Stimulated activated CD8-positive, alpha-beta memory T cell treated with anti-CD3 and anti-CD28 coated beads, Interleukin-12 subunit alpha, Interleukin-12 subunit beta, amount 100 ng/mL, for 24 hours (primary cell): ENCODE results near the gene DGKZ.
A peak's percentile ranks its signal among the peaks of the same experiment; 100 is the strongest.

Experiments
- DNase-seq: peaks from one replicate; pipeline ENCODE4 v3.0.0-alpha.2; 2020; ENCODE audit errors: extremely low read depth

The DGKZ gene

DNA sequence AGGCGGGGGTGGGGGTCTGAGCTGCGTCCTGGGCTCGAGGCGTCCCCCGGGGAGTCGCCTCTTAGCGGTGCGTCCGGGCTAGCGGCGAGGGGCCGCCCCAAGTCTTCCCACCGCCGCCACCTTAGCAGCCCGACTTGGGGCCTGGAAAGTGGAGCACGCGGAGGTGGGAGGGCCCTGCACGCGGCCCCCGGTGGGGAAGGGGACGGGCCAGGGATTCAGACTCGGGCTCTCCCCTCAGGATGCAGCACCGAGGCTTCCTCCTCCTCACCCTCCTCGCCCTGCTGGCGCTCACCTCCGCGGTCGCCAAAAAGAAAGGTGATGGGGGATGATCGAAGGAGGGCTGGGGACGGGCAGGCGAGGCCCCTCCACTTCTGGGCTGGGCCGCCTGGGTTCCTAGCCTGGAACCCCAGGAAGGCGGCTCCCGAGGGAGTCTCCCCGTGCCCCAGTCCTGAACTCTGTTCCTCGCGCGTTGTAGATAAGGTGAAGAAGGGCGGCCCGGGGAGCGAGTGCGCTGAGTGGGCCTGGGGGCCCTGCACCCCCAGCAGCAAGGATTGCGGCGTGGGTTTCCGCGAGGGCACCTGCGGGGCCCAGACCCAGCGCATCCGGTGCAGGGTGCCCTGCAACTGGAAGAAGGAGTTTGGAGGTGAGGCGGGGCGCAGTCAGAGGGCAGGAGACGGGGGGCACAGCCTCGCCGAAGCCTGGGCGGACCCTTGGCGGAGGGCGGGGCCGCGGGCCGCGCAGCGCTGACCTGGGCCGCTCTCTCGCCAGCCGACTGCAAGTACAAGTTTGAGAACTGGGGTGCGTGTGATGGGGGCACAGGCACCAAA, 34.8 kb downstream of the DGKZ start:
- no peak for DNase-seq

DNA sequence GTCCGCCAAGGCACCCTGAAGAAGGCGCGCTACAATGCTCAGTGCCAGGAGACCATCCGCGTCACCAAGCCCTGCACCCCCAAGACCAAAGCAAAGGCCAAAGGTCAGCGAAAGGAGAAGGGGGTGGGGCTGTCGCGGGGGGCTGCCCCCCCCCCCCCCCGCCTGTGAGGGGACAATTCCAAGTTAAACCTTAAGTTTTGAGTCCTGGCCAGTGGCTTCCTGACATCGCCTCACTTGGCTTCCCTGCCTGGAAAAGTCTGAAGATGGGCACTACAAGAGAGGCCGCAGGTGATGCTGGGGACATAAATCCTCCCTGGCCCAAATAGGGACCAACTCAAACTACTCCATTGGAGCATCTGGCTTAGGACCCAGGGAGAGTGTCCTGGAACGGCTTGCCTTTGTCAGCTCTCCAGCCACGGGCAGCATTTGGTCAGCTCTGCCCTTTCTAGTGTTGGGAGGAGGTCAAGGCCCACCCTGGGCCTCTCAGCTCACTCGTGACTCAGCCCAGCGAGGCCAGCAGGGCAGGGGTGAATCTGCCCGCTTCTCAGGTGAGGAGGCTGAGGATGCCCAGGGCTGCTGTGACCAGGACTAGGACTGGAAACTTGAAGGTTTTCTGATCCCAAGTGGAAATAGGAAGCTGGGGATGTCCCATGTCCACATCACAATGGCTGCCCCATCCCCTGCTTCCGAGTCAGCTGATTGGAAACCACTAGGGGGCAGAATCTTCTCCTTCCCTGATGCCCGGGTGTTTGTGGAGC, 35.6 kb downstream of the DGKZ start:
- no peak for DNase-seq

DNA sequence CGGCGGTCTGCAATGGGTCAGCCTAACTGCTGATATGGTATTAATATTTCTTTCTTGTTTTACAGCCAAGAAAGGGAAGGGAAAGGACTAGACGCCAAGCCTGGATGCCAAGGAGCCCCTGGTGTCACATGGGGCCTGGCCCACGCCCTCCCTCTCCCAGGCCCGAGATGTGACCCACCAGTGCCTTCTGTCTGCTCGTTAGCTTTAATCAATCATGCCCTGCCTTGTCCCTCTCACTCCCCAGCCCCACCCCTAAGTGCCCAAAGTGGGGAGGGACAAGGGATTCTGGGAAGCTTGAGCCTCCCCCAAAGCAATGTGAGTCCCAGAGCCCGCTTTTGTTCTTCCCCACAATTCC, 36.1 kb downstream of the DGKZ start:
- DNase-seq = no peak

DNA sequence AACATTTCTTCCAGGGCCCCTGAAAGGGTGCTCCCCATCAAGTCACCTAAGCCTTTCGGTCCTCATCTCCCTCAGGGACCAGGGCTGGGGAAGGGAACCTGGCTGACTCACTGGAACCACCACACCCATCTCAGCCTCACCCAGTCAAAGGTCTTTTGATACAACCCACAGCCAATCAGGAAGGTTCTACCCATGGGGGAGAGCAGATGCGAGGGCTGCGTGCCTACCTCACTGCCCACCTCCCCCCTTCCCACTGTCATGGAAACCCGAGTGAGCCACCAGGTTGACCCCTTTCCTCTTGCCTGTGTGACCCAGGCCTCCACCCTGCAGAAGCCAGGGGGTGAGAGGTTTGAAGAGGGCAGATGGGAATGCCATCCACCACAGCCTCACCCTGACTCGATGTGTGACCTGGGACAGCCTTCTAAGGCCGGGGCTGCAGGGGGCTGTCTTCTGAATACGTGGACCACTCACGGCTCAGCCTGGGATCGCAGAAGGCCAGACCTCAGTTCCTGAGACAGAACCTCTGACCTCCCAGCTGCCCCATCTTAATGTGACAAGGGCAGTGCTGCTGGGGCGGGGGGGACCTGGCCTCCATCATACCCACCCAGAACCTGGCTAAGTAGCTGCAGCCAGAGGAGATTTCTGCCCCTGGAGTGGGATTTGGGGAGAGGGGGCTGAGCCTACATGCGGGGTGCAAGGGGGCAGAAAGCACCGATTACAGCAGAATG, 36.9 kb downstream of the DGKZ start:
- DNase-seq = no peak

DNA sequence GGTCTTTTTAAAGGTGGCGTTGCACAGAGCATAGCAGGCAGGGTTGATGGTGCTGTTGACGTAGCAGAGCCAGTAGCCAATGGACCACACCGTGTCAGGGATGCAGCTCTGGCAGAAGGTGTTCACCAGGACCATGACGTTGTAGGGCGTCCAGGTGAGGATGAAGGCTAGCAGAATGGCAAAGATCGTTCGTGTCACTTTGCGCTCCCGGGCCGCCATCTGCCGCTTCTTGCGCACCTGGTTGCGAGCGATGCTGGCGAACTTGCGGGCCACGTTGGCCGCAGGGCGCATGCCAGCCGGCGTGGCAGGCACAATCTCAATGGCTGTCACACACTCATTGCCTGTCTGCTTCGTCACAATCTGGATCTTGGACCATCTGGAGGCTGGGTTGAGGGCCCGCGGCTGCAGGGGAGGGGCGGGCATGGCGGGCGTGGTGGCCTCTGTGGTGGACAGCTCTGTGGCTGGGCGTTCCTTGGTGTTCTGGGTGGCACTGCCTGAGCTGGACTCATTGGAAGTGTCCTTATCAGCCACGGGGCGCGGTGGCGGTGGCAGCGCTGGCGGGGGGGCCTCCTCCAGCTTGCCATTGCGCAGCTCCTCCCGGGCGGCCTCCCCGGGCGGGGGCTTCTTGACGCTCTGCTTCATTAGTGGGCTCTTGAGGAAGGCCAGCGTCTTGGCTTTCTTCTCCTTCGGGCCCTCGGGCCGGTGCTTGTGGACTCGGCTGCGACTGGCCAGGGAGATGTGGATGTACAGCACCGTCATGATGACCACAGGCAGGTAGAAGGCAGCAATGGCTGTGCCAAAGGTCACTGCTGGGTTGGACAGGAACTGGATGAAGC, 38.1 kb downstream of the DGKZ start:
- no peak for DNase-seq

DNA sequence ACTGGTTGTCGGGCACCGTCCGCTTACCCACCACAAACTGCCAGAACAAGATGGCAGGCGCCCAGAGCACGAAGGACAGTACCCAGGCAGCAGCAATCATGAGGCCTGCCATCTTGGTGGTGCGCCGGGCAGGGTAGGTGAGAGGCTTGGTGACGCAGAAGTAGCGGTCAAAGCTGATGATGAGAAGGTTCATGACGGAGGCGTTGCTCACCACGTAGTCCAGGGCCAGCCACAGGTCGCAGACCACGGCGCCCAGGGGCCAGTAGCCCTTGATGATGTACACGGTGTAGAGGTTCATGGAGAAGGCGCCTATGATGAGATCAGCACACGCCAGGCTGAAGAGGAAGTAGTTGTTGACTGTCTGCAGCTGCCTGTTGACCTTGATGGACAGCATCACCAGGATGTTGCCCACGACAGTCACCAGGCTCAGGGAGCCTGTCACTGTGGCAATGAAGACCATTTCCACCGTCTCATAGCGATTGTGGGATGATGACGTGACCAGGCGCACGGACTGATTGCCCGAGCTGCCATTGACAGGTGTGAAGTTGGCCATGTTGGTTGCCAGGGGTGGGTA, 38.8 kb downstream of the DGKZ start:
- DNase-seq = no peak

DNA sequence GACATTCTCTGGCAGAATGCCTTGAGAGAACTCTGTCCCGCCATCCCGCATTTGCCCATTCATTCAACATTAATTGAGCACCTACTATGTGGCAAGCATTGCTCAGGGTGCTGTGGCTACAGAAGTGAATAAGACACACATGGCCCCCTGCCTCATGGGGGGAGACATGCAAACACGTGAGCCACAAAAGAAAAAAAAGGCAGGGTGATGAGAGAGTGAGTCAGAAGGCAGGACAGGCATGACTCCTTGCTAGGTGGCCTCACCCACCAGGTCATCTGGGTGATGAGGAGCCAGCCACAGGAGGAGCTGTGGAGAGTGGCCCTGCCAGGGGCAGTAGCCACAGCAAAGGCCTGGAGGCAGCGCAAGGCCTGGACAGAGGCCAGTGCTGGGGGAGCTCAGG, 39.4 kb downstream of the DGKZ start:
- DNase-seq = no peak

DNA sequence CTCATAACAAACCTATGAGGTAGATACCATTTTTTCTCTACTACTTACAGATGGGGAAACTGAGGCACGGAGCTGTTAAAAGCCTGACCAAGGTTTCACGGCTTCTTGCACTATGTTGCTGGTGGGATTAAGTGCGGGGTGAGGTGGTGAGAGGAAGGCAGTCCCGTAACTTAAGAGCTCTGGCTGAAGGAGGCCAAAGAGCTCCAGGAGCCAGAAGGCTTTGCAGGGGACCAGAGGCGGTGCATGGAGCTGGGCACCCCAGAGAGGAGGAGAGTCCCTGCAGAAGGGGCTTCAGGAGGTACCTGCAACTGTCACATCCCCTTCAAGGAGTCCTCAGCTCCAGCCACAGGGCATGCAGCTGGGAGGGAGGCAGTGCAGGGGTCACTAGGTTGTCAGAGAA, 40.2 kb downstream of the DGKZ start:
- DNase-seq = no peak

DNA sequence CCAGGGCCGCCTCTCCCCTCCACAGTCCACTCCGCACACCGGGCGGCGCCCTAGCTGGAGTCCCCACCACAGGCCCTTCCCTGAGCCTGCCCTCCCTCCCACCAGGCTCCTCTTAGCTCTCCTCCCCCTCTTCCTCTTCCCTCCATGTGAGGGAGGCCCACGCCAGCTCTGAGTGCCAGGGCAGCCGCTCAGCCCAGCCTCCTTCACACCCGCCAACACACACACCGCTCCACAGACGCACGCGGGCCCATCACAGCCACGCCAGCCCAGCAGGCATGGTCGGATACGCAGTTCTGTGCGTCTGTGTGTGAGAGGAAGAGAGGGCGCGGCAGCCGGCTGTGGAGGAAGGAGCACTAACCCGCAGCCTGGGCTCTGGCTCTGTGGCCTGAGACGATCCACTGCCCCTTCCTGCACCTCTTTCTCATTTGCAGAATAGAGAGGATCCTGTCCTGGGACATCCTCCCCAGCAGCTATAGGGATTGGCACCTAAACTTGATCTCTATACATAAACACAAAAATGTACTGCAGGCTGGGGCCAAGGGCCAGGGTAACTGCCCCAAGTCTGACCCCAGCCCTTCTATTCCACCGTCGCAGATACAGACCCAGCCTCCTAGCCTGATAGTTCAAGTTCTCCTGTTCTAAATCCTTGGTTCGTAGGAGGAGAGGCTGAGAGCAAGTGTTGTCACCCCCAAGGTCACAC, 40.8 kb downstream of the DGKZ start:
- no peak for DNase-seq

DNA sequence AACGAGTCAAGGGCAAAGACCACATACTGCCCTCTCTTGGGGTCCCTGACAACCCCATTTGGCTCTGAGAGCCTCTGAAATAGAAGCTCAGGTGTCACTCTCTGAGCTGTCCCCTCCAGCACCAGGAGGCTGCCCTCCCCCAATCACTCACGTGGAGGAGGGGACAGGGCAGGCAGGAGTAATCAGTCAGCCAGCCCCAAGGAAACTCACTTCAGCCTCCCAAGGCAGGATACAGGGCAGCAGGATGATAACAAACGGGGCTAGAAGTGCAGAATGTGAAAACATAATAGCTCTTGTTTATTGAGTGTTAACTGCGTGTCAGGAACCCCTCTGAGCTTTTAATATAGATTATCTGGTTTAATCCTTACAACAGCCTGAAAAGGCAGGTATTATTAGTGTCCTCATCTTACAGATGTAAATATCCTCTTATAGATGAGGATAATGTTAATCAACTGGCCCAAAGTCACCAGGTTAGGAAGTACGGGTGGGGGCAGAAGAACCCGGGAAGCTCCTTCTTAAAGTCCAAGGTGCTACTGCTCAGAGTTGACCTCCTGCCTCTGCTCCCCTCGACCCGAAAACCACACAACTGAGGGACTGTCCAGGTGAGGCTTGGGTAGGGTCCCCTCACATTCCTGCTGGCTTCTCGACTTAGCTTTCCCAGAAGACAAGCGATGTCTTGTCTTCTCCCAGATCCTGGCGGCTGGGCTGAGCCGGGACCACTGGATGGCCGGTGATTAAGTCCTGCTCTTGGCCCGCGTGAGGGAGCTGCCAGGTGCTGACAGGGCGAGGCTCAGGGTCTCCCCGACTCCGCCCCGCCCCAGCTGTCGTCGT, 41.6 kb downstream of the DGKZ start:
- DNase-seq = no peak

DNA sequence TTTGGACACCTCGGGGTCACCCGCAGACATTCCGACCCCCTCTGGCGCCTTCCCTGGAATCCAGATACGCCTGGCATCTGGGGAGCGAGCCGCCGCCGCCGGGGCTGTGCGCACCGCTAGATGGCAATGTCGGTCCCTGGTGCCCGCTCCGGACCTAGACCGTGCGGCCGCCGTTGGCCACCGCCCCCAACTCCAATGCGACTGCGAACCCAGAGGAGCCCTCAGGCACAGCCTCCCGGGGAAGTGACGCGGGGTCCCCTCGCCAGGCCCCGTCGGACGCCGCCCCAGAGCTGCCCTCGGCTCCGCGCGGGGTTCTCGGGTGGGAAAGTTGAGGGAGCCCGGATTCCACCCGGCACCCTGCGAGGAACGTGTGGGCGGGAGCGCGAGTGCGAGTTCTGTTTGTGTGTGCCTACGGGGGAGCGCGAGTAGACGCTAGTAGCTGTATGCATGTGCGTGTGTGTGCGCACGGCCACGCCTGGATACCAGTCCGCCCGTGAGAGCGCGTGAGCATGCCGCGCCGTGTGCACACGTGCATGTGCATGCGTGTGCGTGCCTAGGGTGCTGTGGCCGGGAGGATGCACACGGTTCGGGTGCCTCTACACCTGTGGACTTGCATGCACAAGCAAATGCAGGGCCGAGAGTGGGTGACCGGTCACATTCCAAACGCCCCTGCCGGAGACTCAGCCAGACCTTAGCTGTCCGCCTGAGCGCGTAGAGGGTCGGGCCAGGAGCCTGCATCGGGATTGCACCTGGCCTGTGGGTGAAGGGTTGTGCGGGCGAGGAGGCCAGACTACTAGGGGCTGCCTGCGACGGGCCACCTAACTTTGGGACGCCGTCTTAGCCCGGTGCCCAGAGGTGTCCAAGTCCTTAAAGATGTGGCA, 42.4 kb downstream of the DGKZ start:
- DNase-seq = no peak

DNA sequence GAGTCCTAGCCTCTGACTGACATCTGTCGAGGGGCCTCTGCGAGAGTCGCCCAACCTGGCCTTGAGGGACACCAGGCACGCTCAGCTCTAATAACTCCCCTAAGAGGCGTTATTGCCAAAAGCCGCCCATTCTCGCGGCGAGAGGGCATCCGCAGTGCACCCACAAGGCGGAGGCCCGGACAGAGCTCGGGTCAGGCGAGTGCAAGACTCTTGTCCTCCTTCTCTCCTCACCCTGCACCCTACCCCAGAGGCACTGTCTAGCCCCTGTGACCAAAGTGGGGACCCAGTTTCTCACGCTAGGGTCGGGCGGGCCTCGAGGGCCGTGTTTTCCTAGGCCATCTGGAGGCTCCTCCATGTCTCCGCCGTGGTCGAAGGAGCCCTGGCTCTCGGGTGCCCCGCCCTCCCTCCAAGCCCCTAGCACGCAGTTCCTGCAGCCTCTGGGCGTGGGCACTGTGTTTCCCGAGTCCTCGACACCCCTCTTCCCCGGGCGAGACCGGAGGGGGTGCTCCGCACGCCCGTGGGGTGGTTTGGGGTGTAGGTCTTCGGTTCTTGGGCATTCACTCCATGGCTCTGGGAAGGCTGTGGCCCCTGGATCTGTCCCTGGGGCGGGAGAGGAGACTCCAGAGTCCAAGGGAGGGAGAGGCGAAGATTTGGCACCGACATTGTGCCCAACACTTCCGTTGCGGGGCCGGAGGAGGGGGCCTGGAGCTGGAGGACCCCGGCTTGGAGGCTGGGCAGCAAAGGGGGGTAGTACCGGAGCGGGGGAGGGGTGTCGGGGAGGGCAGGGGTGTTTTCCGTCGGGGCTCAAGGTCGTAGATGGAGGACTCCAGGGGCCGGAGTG, 43.3 kb downstream of the DGKZ start:
- DNase-seq = no peak

DNA sequence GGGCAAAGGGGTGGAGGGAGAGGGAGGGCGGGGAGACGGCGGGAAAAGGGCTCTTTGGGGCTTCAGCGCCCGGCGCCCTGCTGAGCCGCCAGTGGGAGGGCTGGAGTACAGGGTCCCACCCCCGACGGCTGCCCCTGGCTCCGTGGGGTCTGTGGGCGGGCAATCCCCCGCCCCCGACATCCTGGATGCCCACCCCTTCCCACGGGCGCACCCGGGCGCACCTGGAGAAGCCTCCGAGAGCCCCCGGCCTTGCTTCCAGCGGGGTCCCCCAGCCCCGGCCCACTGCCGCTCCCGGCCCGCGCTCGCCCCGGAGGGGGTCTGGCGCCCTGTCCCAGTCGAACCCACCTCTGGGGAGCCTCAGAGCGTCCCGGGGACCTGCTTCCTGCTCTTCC, 43.9 kb downstream of the DGKZ start:
- DNase-seq = no peak

DNA sequence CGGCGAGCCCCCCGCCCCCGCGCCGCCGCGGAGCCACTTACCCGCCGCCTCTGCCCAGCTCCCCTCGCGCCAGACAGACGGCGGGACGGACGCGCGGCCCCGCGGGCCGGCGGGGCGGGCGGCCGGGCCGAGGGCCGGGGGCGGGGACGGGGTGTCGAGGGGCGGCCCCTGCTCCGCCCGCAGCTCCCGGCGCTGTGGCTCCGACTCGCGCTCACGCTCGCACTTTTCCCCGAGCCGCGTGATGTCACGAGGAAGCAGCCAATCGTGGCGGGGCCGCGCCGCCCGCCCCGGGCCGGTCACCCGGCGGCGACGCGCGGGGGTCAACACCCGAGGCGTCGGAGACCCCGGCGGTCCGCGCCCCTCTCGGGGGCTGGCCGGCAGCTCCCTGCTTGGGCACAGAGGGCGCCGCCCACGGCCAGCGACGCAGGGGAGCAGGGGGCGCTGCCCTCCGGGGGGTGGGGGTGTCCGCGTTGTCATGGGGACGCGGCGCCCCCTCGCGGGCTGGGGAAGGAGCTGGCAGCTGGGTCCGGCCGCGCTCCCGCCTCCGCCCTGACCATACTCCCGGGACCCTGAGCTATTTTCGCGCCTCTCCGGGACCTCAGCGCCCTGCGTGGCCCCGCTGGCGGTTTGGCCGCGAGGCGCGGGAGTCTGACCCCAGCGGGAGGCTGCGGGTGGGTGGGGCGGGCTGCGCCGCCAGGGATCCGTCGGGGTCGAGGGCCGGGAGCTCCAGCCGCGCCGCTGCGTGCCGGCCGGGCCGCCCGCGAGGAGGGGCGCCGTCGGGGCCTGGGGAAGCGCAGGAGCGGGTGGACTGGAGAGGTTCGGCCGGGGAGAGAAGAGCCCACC, 44.5 kb downstream of the DGKZ start, which contains the start of gene CHRM4:
CHRM4 (minus strand) TSS at position 199 of the 843 bp plus-strand sequence. CDS start 5,219 bp downstream, outside the sequence.
- DNase-seq = no peak

DNA sequence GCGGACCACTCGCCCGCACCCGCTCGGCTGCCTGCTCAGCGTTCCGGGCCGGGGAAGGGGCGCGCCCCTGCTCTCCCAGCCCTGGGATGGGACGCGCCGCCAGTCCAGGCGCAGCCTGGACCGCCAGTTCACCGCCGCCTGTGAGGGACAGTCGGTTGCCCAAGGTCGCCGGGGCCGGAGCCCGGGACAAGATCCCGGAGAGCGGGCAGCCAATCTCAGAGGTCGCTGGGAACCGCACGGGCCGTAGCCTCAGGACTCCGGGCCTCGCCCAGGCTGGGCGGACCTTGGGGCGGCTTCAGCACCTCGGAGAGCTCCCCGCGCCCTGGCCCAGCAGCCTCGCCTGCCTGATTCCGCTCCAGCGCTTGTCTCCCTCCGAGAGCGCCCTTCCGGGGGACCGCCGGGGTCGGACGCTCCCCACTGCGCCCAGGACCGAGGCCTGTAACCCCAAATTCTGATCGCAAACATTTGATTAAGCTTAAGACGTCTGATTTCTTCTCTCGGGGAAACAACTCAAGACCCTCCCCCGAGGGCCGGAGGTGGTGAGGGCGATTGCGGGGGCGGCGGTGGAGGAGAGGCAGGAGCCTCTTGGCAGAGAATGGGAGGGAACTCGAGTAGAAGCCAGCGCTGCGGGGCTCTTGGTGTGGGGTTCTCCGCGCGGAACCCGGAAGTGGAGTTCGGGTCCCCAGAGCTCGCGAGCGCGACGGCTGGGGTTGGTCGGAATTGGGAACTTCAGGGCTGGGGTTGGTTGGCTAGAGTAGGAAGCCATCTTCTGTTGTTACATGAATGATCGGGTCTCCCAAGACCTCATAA, 45.4 kb downstream of the DGKZ start:
- peak; percentile 42 for DNase-seq

DNA sequence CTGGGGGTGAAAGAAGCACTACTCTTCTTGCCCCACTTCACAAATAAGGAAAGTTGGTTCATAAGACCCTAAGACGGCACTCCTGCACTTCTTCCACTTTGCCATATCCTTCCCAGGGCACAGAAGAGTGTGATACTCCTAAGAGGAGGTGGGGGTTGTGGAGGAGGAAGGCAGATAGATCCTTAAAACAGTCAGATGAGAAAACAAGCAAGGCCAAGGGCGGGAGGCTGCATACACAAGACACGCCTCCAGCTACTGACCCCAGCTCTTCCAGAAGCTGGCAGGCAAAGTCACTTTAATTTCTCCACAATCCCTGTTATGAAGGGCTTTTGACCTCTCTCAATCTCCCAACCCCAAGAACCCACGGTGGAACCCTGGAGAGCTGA, 46.0 kb downstream of the DGKZ start:
- no peak for DNase-seq
